Tibial nerve (tissue), 4 donors: ENCODE measurements around the gene ZSCAN22. TPM values are rescaled to one million over a fixed set of nuclear protein-coding genes. Genes with fewer than 3 reads are reported as not detected.

Source experiments
- DNase-seq, 2 donors: peaks; one replicate each; pipeline ENCODE4 v3.0.0-alpha.2; 2019; ENCODE audit warnings: low spot score in 2 of 2
- H3K27ac ChIP-seq, 4 donors: fragments of 200-600 bp; sonication (generic) in 3 of 4; one replicate each; pipeline ENCODE4 v1.5.1; 2017 to 2019; ENCODE audit warnings: mild to moderate bottlenecking in 1 of 4
- H3K27me3 ChIP-seq, 2 donors: fragments of 200-600 bp; sonication (generic) in 1 of 2; one replicate each; pipeline versions ENCODE4 v1.5.1 to v1.6.0; 2017 to 2019
- H3K36me3 ChIP-seq, 3 donors: fragments of 200-600 bp; sonication (generic); one replicate each; pipeline ENCODE4 v1.5.1; 2018 to 2019
- H3K4me1 ChIP-seq, 4 donors: fragments of 200-600 bp; sonication (generic) in 3 of 4; one replicate each; pipeline ENCODE4 v1.5.1; 2017 to 2019
- H3K4me3 ChIP-seq, 4 donors: fragments of 200-600 bp; sonication (generic) in 3 of 4; one replicate each; pipeline ENCODE4 v1.5.1; 2017 to 2019; ENCODE audit warnings: mild to moderate bottlenecking in 1 of 4, moderate library complexity in 1 of 4
- H3K9me3 ChIP-seq, 4 donors: fragments of 200-600 bp; sonication (generic) in 3 of 4; one replicate each; pipeline ENCODE4 v1.5.1; 2017 to 2019
- EP300 ChIP-seq, 2 donors: sonication (generic); formaldehyde crosslinking; IDR thresholded peaks; one replicate each; pipeline ENCODE4 v1.6.1; 2017; ENCODE audit warnings: antibody characterized with exemption in 2 of 2, mild to moderate bottlenecking in 1 of 2
- POLR2A ChIP-seq, 2 donors: fragments of 450-650 bp; IDR thresholded peaks; one replicate each; pipeline ENCODE4 v1.6.1; 2017; ENCODE audit warnings: antibody characterized with exemption in 2 of 2, mild to moderate bottlenecking in 2 of 2, moderate library complexity in 2 of 2
- WGBS, 2 donors: methylation state at CpG; one replicate each; pipeline ENCODE4 v1.1.5; 2018; 5-methylcytosine and 5-hydroxymethylcytosine counted together
- small RNA-seq: library from RNA; depleted of rRNA; stranded (forward); fragments of <200 nt; gene quantifications from one replicate; pipeline ENCODE3, GENCODE V24; 2016
- total RNA-seq, 4 donors: library from RNA; depleted of rRNA; stranded (reverse); fragments of >200 nt; gene quantifications; one replicate each; pipeline ENCODE4 v1.1.0, GENCODE V29; 2016
- TF ChIP-seq, protein P1 (sequence below), 5 experiments: fragments of 200-600 bp in 3 of 5; fragments of 450-650 bp in 2 of 5; sonication (generic) in 3 of 5; IDR thresholded peaks; one replicate each; pipeline ENCODE4 v1.5.1; 2016 to 2019; ENCODE audit warnings: antibody characterized with exemption in 5 of 5, mild to moderate bottlenecking in 3 of 5, moderate library complexity in 2 of 5

ZSCAN22 gene
- total RNA-seq, 4 donors from 2014 or later: 2.2 to 4.8 (median 4.2) TPM

DNA sequence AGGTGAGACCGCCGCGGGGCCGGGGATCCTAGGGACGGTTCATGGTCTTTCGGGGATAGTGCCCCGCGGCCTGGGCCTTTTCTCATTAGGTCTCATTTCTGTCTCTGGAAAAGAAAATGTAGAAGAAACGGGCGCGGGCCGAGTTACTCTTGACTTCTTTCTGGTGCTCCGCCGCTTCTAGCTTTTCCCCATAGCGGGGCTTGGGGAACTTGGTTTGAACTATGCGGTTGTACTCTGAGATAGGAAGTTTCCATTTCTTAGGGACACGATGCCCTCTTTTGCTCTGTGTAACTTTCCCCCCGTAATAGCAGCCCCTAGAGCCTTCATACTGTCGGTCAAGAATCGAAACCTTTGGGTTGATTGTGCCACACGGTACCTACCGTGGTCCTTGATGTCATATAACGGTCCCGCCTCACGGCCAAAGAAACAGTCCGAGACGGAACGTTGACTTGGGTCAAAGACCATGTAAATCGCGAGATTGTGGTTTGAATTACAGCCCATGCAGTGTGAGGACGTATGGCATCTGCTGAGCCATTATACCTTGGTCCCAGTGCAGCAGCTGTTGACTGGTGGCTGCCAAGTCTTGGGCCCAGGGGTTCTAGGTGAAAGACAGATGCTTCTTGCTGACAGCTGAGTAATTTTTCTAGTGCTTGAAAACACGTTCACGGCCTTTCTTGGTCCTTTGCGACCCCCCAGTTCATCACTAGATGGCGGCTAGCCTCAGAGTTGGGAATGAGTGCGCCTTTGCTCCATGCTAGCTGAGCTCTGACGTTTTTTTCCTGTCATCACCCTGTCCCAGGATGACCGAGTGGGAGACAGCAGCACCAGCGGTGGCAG is 60.8 kb downstream of the ZSCAN22 start:
- DNase-seq: no peak
- no peaks in the 10 kb centered on the region for H3K9me3 ChIP-seq
- peak overlapping the region; percentile 68 to 96 (median 82) for H3K4me3 ChIP-seq
- H3K36me3 ChIP-seq: peaks cover 0 to 45% (median 0%) of the 10 kb centered on the region in 3 donors
- TF ChIP-seq, protein P1, sequence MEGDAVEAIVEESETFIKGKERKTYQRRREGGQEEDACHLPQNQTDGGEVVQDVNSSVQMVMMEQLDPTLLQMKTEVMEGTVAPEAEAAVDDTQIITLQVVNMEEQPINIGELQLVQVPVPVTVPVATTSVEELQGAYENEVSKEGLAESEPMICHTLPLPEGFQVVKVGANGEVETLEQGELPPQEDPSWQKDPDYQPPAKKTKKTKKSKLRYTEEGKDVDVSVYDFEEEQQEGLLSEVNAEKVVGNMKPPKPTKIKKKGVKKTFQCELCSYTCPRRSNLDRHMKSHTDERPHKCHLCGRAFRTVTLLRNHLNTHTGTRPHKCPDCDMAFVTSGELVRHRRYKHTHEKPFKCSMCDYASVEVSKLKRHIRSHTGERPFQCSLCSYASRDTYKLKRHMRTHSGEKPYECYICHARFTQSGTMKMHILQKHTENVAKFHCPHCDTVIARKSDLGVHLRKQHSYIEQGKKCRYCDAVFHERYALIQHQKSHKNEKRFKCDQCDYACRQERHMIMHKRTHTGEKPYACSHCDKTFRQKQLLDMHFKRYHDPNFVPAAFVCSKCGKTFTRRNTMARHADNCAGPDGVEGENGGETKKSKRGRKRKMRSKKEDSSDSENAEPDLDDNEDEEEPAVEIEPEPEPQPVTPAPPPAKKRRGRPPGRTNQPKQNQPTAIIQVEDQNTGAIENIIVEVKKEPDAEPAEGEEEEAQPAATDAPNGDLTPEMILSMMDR (IDR thresholded peaks at IDR 0.05): no peak
- peaks cover 0 to 59% (median 22%) of the 10 kb centered on the region in 4 donors for H3K4me1 ChIP-seq
- H3K27ac ChIP-seq: peak overlapping the region; percentile 86 to 99 (median 96)
- H3K27me3 ChIP-seq: no peaks in the 10 kb centered on the region
- 5 to 8% methylated on average over 37 to 39 of the region's 39 CpGs for WGBS, 2 donors

DNA sequence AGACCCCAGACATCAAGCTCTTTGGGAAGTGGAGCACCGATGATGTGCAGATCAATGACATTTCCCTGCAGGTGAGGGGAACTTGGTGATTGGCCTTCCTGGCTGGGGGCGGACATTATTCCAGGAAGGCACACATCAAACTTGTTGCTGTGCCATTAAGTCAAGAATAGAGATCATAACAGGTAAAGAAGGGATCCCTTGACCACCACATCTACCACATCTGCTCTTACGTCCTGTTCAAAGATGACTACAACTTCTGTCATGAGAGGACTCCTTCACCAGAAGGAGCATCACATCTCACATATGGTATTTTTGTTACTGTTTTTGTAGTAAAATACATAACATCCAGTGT is 61.4 kb downstream of the ZSCAN22 start:
- H3K27ac ChIP-seq: no peak overlapping the region
- no peaks in the 10 kb centered on the region for H3K27me3 ChIP-seq
- H3K36me3 ChIP-seq: peaks cover 0 to 51% (median 5%) of the 10 kb centered on the region in 3 donors
- H3K4me1 ChIP-seq: peaks cover 0 to 54% (median 22%) of the 10 kb centered on the region in 4 donors
- TF ChIP-seq EP300 (IDR thresholded peaks at IDR 0.05) (no peak), POLR2A (IDR thresholded peaks at IDR 0.05) (no peak)
- TF ChIP-seq, protein P1 (IDR thresholded peaks at IDR 0.05): no peak
- no peak for DNase-seq
- peak overlapping the region; percentile 68 to 96 (median 82) for H3K4me3 ChIP-seq
- H3K9me3 ChIP-seq: no peaks in the 10 kb centered on the region
- WGBS, 2 donors: 82 to 89% methylated on average over 3 of the region's 3 CpGs

Small RNAs within 50 kb of the gene (small RNA-seq; reads per million reads assigned to genes)
- gene MIR4754 (not detected), gene MIR6806 (not detected), gene RNA5SP473 (not detected)

Other genes with a start within 250 kb of the ZSCAN22 start
- gene ZSCAN18, start 228.8 kb upstream of the ZSCAN22 start, total RNA-seq: 100 to 1,000 TPM; 109 to 158 (median 129) TPM
- 10 to 100 TPM in 2 of 4 donors, 1 to 10 TPM in 2; 9.3 to 14.0 (median 9.9) TPM for gene ZNF329, start 176.2 kb upstream of the ZSCAN22 start, total RNA-seq
- gene ZNF274, start 143.9 kb upstream of the ZSCAN22 start, total RNA-seq: 10 to 100 TPM; 27.3 to 38.8 (median 33.8) TPM
- gene ZNF544, start 98.1 kb upstream of the ZSCAN22 start, total RNA-seq: 10 to 100 TPM; 35.2 to 55.2 (median 53.3) TPM
- 10 to 100 TPM in 1 of 4 donors, 1 to 10 TPM in 3; 8.0 to 11.2 (median 8.6) TPM for gene ZNF8, start 48.0 kb upstream of the ZSCAN22 start, total RNA-seq
- gene ERVK3-1, start 21.6 kb upstream of the ZSCAN22 start, total RNA-seq: 10 to 100 TPM; 30.0 to 59.2 (median 45.9) TPM
- gene A1BG, start 26.5 kb downstream of the ZSCAN22 start, total RNA-seq: 100 to 1,000 TPM in 1 of 4 donors, 10 to 100 TPM in 3; 86.1 to 165 (median 97.6) TPM
- gene ZNF497, start 35.8 kb downstream of the ZSCAN22 start, total RNA-seq: 1 to 10 TPM; 2.9 to 6.5 (median 3.9) TPM
- 1 to 10 TPM; 1.3 to 6.9 (median 2.6) TPM for gene ZNF837, start 54.0 kb downstream of the ZSCAN22 start, total RNA-seq
- gene RPS5, start 60.3 kb downstream of the ZSCAN22 start, total RNA-seq: 1,000 to 10,000 TPM; 1,161 to 1,574 (median 1,263) TPM
- not detected for gene RNF225, start 68.7 kb downstream of the ZSCAN22 start, total RNA-seq
- 10 to 100 TPM; 16.4 to 24.6 (median 20.9) TPM for gene ZNF584, start 81.7 kb downstream of the ZSCAN22 start, total RNA-seq
- gene ZNF132, start 113.2 kb downstream of the ZSCAN22 start, total RNA-seq: 10 to 100 TPM in 2 of 4 donors, 1 to 10 TPM in 2; 5.0 to 12.6 (median 8.2) TPM
- 10 to 100 TPM; 13.6 to 23.4 (median 15.5) TPM for gene ZNF324B, start 124.6 kb downstream of the ZSCAN22 start, total RNA-seq
- 10 to 100 TPM; 23.6 to 33.5 (median 30.2) TPM for gene ZNF324, start 140.1 kb downstream of the ZSCAN22 start, total RNA-seq
- 10 to 100 TPM; 18.4 to 31.6 (median 26.2) TPM for gene ZNF446, start 149.4 kb downstream of the ZSCAN22 start, total RNA-seq
- 10 to 100 TPM; 10.5 to 17.7 (median 13.4) TPM for gene SLC27A5, start 185.0 kb downstream of the ZSCAN22 start, total RNA-seq
- gene ZBTB45, start 192.8 kb downstream of the ZSCAN22 start, total RNA-seq: 10 to 100 TPM in 3 of 4 donors, 1 to 10 TPM in 1; 9.8 to 16.5 (median 12.6) TPM
- gene TRIM28, start 217.1 kb downstream of the ZSCAN22 start, total RNA-seq: 100 to 1,000 TPM; 136 to 299 (median 159) TPM
- 100 to 1,000 TPM in 3 of 4 donors, 10 to 100 TPM in 1; 90.0 to 146 (median 128) TPM for gene CHMP2A, start 228.1 kb downstream of the ZSCAN22 start, total RNA-seq
- 10 to 100 TPM; 18.4 to 38.2 (median 29.4) TPM for gene UBE2M, start 231.6 kb downstream of the ZSCAN22 start, total RNA-seq
- gene MZF1, start 246.3 kb downstream of the ZSCAN22 start, total RNA-seq: 10 to 100 TPM; 41.6 to 88.8 (median 52.5) TPM